Stimulated activated CD8-positive, alpha-beta memory T cell treated with anti-CD3 and anti-CD28 coated beads, Interleukin-4, amount 100 ng/mL, for 4 hours (primary cell): ENCODE measurements around the gene GSTP1.
"Not testable (repeated sequence)": the region's sequence is repeated elsewhere in the genome, so short reads cannot be mapped to it uniquely, and the experiment has no call there.

ENCODE experiments used
- DNase-seq, 2 donors: peaks; one replicate each; pipeline ENCODE4 v3.0.0-alpha.2; 2020; ENCODE audit warnings: low read depth in 2 of 2, low spot score in 1 of 2

The GSTP1 gene

GRCh38 chr11:67562963-67563704 is 20.5 kb upstream of the GSTP1 start:
- no peak for DNase-seq

- not testable (repeated sequence) for DNase-seq
Observed at GRCh38 chr11:67563705-67564114, 19.9 kb upstream of the GSTP1 start.

- DNase-seq: no peak
Observed at GRCh38 chr11:67564230-67564629, 19.4 kb upstream of the GSTP1 start.

- DNase-seq: no peak
Observed at GRCh38 chr11:67571443-67571842, 12.2 kb upstream of the GSTP1 start.

GRCh38 chr11:67572305-67572704 is 11.3 kb upstream of the GSTP1 start:
- no peak for DNase-seq

GRCh38 chr11:67572747-67573419 is 10.7 kb upstream of the GSTP1 start:
- DNase-seq: no peak

GRCh38 chr11:67574938-67575337 is 8.7 kb upstream of the GSTP1 start:
- DNase-seq: no peak

- DNase-seq: no peak
Observed at GRCh38 chr11:67576735-67577475, 6.7 kb upstream of the GSTP1 start.

GRCh38 chr11:67577951-67578350 is 5.7 kb upstream of the GSTP1 start:
- no peak for DNase-seq

GRCh38 chr11:67581469-67581868 is 2.1 kb upstream of the GSTP1 start:
- DNase-seq: no peak

- DNase-seq: no peak
Observed at GRCh38 chr11:67582011-67582410, 1.6 kb upstream of the GSTP1 start.

- no peak for DNase-seq
Observed at GRCh38 chr11:67584205-67584880, 731 bp downstream of the GSTP1 start.

- DNase-seq: no peak
Observed at GRCh38 chr11:67584881-67585873, 1.6 kb downstream of the GSTP1 start.

- no peak for DNase-seq
Observed at GRCh38 chr11:67585911-67586310, 2.3 kb downstream of the GSTP1 start.

GRCh38 chr11:67586568-67587250 is 3.1 kb downstream of the GSTP1 start:
- DNase-seq: no peak

GRCh38 chr11:67588136-67588503 is 4.5 kb downstream of the GSTP1 start:
- no peak for DNase-seq

- not testable (repeated sequence) for DNase-seq
Observed at GRCh38 chr11:67588899-67589415, 5.3 kb downstream of the GSTP1 start.

- no peak for DNase-seq
Observed at GRCh38 chr11:67592880-67593564, 9.4 kb downstream of the GSTP1 start.

- DNase-seq: no peak
Observed at GRCh38 chr11:67593565-67593905, 9.9 kb downstream of the GSTP1 start.
